ENCODE results near the gene IGSF3.

- no peak for TF ChIP-seq CTCF (optimal IDR thresholded peaks at IDR 0.05 in 1 of 3, IDR thresholded peaks at IDR 0.05 in 1 of 3, conservative IDR thresholded peaks at IDR 0.05 in 1 of 3; ENCODE audit: extremely low read depth in 1 of 3, insufficient read depth in 2 of 3, low read length in 3 of 3)
- no peak for TF ChIP-seq EZH2 (IDR thresholded peaks at IDR 0.05; ENCODE audit: low read length)
Observed at GRCh38 chr1:116706123-116706522, 38.6 kb upstream of the IGSF3 start.

All from keratinocyte (primary cell).